EL (cell line): Measurements from ENCODE around the gene SMYD3.

Source experiments
- DNase-seq: peaks from one replicate; pipeline ENCODE4 v3.0.0-alpha.2; 2016

The SMYD3 gene

GRCh38 chr1:246506674-246507481 is at the start of gene SMYD3:
Gene SMYD3 (minus strand): TSS chr1:246507279.
- peak; percentile 79 for DNase-seq

- no peak for DNase-seq
These were observed 47.1 kb upstream of the SMYD3 start for GRCh38 chr1:246554201-246554600.

DNA sequence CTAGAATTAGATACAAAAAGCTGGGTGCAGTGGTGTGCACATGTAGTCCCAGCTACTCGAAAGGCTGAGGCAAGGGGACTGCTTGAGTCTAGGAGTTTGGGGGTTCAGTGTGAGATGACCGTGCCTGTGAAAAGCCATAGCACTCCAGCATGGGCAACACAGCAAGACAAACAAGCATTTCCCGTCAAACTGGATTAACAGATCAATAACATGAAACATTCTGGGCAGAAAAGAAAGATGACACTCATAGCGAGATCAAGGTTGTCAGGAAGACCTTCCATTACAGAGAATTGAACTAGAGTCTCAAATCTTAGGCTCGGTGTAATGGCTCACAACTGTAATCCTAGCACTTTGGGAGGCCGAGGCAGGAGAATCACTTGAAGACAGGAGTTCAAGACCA is 45.0 kb upstream of the SMYD3 start:
- no peak for DNase-seq

GRCh38 chr1:246550402-246550801 is 43.3 kb upstream of the SMYD3 start:
- DNase-seq: no peak

DNA sequence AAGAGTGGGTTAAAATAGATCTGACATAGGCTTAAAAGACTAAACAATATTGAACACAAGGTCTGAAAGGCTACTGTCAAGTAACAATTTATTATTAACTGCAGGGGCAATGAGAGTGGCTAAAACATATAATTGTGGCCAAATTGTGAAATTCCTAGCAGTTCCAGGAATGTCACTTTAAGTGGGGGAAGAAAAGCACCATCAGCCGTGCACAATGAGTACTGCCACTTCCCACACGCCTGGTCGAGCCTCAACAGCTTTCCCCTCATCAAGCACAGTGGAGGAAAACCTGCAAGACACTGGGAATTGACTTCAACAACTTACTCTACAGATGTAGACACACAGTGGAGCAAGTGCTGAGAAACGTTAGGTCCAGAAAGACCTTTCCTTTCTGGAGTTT is 42.6 kb upstream of the SMYD3 start:
- no peak for DNase-seq

GRCh38 chr1:246544001-246544400 is 36.9 kb upstream of the SMYD3 start:
- no peak for DNase-seq

DNA sequence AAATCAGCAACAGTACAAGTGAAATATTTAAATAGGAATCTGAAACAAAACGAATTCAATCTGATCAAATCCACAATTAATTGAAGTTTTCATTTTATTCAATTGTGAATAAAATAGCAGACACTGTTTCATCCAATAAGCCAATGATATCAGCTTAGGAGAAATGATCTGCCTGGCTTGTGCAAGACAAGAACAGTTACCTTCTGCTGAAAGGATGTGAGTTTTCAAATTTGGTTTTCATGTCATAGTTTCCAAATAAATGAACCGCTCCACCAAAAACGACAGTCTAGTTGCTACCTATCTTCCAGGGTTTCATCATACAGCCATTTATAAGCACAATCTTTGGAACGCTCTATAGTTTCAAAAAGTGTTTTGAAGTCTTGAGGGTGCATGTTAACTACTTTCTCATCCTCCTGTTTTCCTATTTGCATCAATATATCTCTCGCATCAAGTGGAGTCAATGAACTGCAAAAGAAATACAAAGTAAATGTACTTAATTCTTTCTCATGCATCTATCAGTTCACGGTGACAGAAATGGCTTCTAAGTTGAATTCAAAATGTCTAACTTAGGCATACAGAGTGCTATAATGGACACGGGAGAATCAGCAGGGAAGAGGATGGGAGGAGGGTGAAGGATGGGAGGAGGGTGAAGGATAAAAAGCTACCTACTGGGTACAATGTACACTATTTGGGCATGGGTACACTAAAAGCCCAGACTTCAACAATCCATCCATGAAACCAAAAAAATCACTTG is 33.8 kb upstream of the SMYD3 start:
- DNase-seq: no peak

DNA sequence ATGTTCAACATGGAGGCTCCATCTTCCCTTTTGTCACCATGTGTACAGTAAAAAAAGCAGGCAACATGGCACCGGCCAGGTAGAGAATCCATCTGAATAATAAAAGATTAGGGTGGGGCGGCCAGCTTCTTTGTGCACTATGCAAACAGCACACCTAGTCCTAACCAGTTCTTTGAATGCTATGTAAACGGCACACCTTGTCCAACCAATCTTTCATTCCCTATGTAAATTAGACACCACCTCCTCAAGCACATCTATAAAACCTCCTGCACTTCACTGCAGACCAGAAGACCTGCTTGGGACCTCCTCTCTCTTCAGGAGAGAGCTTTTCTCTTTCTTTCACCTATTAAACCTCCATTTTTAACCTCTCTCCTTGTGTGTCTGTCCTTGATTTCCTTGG is 30.8 kb upstream of the SMYD3 start:
- no peak for DNase-seq

GRCh38 chr1:246537441-246537840 is 30.4 kb upstream of the SMYD3 start:
- DNase-seq: no peak

DNA sequence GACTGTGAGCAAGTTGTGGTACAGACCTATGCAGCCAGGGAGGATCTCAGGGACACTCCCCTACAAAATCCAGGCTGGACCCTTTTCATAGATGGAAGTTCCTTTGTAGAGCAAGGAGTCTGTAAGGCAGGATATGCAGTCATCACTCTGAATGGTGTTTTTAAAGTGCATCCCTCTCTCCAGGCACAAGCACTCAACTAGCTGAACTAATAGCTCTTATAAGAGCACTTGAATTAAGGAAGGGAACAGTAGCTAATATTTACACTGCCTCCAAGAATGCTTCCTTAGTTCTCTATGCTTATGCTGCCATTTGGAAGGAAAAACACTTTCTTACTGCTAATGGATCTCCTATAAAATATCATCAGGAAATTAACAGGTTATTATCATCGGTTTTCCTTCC is 27.0 kb upstream of the SMYD3 start:
- DNase-seq: no peak

- DNase-seq: no peak
These were observed 26.4 kb upstream of the SMYD3 start for GRCh38 chr1:246533371-246533905.

- no peak for DNase-seq
These were observed 25.4 kb upstream of the SMYD3 start for GRCh38 chr1:246532519-246532918.

GRCh38 chr1:246530482-246530881 is 23.4 kb upstream of the SMYD3 start:
- no peak for DNase-seq

GRCh38 chr1:246528933-246529731 is 22.1 kb upstream of the SMYD3 start:
- peak; percentile 12 for DNase-seq

- peak; percentile 6 for DNase-seq
These were observed 20.5 kb upstream of the SMYD3 start for GRCh38 chr1:246527402-246528088.

GRCh38 chr1:246526915-246527314 is 19.8 kb upstream of the SMYD3 start:
- no peak for DNase-seq

GRCh38 chr1:246526380-246526779 is 19.3 kb upstream of the SMYD3 start:
- DNase-seq: no peak

GRCh38 chr1:246519514-246519913 is 12.4 kb upstream of the SMYD3 start:
- no peak for DNase-seq

DNA sequence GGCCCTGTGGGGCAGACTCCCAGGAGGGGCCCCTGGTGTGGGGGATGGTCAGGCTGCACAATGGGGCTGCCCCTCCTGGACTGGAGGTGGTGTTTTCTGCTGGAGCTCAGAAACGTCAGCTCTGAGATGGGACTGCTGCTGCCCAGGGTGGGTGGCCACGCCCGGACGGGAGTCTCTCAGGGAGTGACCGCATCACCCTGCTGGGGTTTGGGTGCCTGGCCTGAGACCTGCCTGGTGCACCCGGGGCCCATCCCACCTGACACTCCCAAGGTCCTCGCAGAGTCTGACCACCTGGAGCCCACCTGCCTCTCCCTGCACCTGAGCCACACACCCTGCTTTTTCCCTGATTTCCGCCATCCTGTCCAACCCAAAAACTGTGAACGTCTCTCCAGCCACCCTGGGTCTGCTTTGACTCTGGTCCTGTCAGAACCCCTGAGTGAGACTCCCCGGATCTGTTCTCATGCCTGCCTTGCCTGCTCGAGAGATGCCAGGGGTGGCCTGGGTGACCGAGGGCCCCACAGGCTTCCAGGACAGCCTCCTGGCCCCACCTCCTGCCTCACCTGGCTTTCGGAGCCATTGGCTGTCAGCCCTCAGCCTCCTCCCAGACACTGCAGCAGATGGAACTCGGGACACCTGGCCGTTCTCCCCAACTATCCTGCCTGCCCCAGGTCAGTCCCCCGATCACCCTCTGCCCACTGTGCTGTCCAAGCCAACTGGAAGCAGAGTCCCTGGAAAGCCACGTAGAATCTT is 11.6 kb upstream of the SMYD3 start:
- DNase-seq: no peak

DNA sequence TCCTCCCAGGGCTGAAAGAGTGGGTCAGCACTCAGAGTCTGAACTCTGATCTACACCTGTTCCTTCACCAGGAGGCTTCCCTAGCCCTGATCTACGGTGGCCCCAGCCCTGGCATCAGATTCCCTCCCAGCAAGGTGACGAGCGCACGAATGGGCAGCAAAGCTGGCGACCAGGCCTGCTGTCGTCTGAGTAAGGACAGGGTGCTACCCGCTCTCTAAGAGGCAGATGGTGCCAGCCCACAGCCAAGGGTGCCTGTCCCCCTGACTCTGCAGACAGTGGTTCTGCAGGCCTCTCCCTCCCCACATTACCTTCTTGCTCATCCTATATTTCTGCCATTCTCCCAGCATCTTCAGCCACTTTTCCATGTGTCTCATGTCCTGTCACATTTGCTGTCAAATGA is 10.3 kb upstream of the SMYD3 start:
- no peak for DNase-seq

DNA sequence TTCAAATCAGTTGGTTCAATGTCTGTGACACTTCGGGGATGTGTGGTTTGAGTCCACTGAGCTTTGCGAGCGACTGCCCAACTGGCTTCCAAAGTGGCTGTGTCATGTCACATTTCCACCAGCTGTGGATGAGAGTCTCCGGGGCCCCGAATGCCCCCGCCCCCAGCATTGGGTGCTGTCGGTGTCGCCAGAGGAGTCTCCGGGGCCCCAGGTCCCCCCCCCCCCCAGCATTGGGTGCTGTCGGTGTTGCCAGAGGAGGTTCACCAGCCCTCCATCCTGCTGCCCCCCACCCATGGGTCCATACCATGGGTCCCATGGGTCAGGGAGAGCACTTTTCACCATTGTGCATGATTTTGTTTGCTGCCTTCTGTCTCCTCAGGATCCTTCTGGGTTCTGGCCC is 9.0 kb upstream of the SMYD3 start:
- DNase-seq: no peak
